Iris pigment epithelial cell (primary cell): ENCODE results near the gene HOXC10.

Source experiments
- DNase-seq: peaks from one replicate; pipeline ENCODE4 v3.0.0-alpha.2; 2011; ENCODE audit warnings: low read depth

The HOXC10 gene

DNA sequence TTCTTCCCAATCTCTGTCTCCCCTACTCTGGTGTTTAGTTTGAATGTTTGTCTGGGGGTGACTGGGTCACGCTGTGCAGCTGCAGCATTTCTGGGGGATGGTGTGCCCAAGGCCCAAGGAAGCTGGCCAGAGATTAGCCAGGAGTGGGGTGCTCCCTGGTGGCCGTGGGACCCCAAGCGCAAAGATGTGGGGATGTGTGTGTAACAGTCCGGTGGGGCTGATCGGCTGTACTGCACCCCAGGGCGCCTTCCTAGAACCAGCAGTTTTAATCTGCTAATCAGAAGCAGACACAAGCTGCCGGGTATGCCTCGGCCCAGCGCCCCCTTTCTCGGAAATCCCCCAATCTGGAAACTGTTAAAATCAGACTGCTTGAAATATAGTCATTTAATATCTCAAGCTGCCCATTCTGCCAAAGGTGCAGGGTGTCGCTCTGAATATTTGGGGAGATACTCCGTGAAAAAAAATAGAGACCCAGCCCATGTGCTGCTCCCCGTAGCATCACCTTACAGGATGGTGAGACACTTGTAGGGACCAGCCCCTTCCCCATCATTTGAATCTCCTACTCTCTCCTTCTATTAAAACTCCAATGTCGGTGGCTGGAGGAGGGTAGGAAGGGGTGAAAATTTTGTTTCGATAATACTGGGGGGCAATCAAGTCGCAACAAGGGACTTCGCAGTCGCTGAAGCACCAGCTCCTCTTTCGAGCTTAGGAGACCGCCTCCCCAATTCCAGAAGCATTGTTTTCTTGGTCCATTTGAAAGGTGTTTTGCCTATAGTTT lies 19.3 kb downstream of the HOXC10 start:
- DNase-seq: no peak

DNA sequence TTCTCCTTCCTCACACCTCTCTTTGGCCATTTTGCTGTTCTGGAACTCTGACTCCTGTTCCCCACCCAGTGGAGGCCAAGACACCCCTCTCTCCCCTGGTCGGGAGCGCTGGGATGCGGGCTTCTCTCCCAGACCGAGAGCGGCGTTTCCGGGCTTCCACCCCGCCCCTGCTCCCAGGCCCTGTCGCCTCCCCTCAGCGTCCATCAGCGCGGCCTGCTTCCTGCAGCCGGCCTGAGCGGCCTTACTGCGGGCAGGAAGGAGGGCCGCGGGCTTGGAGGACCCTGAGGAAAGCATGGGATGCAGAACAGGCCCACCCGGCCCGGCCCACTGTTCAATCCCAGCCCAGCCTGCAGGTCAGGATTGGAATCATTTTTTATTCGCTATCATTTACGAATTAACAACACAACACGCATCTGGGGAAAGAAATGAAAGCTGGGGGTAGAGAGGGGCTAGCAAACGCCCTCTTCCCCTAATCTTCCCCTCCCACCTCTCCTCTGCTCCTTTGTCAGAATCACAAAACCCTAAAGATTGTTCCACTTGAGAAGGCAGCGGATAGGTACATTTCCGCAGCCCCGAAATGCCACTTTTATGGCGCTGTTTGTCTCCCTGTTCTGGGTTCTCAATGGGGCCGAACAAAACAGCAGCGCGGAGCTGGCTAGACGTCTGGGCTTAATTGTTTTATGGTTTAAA lies 20.0 kb downstream of the HOXC10 start:
- DNase-seq: no peak

DNA sequence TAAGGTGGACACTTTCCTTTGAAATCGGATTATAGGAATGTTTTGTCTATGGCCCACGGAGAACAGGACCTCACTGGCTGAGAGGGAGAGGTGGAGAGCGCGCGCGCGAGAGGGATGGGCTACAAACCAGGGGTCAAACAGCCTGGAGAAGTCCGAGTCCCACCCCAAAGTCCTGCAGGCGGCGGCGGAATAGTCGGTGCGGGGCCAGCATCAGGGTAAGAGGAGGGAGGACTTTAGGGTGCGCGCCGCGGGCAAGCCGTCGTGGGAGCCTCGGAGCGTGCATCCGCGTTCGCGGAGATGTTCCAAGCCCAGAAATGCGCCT lies 20.5 kb downstream of the HOXC10 start:
- no peak for DNase-seq

DNA sequence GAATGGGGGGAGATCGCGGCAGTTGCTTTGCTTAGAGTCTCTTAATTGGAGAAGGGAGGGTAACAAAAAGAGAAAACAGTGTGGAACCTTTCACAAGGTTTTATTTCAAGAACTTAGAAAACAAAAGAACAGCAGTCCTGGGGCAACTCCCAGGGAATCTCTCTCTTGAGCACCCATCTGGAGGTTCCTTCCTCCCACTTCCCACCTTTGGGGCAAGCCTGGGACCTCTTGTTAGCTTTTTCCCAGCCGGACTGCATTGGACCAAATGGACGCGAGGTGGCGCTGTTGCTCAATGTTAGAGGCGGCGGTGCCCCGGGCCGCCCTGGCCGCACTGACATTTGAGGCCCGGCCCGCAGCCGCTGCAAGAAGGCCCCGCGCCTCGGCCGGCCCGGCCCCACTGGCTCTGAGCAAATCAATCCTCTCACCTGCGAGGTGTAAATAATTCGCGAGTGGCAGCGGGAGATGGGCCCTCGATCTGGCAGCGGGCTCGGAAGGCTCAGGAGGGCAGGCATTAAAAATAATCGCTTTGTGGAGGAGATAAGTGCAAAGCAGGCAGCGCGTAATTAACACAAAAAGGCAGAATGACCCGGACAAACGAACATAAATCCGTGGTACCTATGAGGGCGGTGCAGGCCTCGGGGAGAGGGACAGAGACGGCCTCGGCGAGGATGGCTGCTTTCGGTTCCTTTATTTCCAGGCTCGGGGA lies 21.1 kb downstream of the HOXC10 start:
- peak; percentile 61 for DNase-seq

DNA sequence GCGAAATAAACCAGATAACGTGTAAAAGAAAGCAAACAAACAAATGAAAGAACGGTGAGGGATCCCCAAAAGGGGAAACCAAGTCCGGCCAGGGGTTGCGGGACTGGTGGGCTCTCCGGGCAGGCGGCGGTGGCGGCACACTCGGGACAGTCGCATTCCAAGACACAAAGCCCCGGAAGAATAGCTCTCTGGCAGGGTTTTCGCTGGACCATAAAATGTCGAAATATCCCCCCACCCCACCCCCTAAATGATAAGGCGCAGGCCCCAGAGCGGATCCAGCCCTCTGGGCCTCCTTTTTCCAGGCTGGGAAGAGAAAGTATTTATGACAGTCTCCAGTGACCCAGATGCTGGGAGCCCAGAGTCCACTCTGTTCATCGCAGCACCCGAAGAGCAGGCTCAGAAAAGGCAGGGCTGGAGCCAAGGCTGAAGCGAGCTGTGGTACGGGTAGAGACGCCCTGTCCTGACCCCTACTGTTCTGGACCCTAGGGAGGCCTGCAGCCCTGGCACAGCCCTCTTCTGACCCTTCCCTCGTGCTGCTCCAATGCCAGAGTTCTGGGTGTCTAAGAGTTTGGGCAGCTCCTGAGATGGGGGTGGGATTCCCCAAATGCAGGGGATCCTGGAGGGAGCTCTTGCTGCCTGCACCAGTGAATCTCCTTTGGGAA lies 21.7 kb downstream of the HOXC10 start:
- no peak for DNase-seq

DNA sequence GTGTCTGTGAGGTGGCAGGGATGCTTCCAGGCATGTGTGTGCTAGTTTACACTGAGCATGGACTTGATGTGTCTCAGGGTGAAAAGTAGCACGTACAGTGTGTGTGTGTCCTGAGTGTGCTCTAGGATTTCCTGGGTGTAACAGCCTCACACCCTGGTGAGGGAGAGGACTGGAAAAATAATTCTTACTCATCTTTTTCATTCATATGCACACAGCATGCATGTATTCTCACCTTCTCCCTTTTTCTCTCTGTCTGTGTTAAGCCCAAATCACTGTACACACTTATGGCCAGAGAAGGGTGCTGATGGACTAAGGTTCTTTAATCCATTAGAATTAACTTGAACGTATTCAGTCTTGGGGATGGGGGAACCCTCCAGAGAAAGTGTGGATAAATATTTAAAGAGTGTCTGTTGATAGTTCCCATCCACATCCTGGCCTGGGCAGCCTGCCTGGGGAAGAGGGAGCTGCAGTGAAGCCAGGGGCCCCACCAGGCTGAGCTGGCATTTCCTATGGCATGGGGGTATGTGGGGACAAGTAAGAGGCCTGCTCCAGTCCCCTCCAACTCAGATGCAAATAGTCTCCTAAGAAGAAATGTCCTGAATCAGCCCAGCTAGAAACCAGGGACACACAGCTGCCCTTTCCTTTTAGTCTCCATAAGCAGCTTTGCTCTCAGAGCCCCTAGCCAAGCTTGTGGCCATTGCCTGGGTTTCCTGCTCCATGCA lies 22.8 kb downstream of the HOXC10 start:
- DNase-seq: no peak

DNA sequence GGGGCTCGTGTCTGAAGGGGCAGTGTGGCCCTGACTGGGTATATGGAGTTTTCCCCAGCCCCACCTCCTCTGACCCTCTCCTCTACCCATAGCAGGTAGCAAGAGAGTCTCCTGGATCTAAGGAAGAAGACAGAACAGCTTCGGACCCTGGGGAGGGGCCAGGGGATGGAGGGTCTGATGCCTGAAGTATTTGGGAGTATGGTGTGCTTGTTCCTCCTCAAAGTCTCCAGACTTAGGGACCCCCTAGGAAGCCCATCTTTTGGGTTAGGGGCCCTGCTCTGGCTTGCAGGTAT lies 23.3 kb downstream of the HOXC10 start:
- DNase-seq: no peak

DNA sequence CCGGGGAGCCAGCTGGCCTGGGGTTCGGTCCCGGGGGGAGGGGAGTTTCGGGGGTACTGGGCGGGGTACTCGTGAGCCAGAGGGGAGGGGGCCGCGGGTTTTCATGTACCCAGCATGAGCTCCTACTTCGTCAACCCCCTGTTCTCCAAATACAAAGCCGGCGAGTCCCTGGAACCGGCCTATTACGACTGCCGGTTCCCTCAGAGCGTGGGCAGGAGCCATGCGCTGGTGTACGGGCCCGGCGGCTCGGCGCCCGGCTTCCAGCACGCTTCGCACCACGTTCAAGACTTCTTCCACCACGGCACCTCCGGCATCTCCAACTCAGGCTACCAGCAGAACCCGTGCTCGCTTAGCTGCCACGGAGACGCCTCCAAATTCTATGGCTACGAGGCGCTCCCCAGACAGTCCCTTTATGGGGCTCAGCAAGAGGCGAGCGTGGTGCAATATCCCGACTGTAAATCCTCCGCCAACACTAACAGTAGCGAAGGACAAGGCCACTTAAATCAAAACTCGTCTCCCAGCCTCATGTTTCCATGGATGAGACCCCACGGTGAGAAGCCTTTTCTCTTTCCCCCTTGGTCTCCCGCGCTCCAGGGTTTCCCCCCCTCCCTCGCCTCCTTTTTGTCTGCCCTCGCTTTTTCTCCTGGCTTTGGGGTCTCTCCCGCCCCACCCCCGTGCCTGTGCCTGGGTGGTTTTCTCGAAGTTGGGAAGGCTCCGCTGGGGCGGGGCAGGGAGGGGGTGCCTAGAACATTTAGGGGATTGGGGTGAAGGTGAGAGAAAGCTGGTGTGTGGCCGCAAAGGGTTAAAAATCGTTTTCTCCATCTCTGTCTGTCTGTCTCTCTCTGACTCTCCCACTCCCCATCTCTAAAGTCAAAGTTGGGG lies 24.5 kb downstream of the HOXC10 start:
- DNase-seq: peak; percentile 17

DNA sequence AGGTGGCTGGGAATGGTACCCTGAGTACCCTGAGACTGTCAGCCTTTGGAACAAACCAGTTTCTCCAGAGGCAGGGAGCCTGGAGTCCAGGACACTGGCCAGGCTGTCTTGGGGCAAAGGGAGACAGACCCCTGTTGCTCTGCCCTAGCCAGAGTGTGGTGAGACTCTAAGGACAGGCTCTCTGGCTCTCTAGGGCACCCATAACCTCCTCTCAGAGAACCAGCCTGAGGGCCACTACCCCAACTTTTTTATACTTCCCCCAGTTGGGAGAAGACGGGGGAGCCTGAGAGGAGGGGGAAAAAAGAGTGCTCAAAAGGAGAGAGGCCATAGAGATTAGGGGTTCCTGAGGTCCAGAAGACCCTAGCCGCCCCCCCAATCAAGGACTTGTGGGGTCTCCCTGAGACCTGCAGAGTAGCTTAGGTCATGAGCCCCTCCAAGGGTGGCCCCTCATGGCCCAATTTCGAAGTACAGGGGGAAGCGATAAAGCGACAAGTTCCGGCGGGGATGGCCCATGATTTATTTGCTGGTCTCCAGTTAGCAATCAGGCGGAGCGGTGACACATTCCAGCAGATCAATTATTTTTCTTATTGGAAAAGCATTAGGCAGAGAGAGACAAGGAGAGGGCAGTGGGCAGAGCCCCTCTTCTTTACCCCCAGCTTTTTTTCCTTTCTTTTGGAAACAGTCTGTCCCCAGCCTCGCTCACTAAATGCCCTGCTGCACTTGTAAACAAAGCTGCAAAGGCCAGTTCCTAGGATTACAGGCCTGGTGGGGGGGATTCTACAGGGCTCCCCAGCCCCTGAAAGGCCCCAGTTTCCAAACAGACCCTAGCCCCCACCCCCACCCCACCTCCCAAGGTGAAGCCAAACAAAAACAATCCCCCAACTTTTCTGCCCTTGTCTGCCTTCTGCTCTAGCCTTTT lies 25.4 kb downstream of the HOXC10 start:
- no peak for DNase-seq

DNA sequence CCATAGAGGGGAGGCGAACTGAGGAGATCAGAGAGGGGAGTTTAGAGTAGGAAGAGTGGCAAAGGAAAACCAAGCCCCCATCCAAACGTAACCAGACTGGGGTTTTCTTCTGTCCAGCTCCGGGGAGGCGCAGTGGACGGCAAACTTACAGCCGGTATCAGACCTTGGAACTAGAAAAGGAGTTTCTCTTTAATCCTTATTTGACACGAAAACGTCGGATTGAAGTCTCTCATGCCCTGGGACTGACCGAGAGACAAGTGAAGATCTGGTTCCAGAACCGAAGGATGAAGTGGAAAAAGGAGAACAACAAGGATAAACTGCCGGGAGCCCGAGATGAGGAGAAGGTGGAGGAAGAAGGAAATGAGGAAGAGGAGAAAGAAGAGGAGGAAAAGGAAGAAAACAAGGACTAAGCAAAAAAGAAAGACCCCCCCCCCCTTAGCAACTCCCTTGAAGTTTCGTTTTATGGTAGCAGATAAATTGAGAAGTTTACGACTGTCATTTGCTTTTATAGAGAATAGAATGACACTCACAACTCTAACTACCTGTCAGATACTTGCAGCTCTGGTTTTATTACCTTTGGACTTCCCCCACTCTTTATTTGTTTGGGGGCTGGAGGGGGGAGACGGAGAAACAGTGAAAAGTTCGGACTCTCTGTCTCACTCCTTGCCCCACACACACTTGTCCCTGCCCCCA lies 26.2 kb downstream of the HOXC10 start:
- DNase-seq: no peak

DNA sequence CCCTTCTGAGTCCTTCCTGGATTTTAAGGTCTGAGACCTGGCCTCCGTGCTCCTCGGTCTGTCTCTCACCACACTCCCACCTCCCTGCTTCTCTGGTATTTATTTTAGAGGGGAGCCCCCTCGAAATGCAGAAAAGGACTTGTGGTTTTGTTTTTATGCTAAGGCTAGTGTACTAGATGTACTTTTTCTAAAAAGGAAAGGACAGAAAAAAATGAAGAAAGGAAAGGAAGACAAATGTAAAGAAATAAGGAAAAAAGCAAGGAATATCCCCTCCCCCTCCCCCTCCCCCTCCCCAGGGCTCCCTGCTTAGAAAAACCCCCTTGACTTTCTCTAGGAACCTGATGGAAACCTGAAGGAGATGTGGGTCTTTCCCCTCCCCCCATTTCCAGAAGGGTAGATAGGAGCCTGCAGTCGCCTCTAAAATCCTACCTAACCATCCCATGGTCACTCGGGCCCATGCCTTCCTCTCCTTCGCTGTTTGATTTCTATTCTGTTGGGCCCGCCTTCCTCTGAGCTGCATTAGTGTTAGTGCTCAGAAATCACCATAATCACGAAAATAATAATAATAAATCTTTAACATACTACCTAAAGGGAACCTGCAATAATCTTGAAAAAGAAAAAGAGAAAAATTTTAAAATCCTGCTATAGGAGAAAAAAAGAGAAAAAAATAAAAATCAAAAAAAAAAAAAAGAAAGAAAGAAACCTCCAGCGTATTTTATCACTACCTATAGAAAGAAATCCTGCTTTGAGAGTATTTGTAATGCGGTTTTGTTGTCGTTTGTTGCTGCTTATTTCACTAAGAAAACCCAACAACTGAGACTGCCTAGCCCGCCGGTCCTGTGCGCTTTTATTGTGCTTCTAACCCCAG lies 27.0 kb downstream of the HOXC10 start:
- no peak for DNase-seq

DNA sequence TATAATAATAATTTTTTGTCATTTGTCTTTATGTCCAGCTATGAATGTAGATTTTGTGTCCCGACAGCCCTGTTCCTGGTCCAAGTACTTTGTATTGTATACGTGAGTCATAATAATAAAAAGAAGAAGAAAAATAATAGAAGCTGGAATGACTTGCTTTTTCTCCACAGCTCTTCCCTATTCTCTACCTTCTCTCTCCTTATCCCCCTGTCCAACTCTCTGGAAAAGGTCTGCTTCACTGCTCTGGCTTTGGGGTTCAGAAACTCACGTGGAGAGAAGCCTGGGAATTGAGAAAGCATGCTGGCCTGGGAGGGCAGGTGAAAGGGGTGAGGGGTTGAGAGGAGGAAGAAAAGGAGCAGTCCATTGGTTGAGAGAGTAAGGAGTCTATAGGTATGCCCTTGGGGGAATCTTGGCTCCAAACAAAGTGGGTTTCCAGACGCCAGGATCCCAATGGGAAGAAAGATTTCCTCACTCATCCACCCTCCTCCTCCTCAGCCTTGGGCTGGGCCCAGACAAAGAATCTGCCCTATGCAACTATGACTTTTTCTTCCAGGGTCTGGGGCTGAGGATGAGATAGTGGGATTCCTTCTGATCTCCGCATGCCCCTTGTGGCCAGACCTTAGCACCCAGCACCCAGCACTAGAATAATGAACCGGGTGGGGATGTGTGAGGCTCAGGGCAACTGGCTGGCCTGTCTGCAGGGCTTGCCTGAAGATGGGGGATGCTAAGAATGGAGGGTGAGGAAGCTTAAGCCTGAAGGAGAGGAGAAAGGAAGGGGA lies 27.9 kb downstream of the HOXC10 start:
- DNase-seq: no peak

DNA sequence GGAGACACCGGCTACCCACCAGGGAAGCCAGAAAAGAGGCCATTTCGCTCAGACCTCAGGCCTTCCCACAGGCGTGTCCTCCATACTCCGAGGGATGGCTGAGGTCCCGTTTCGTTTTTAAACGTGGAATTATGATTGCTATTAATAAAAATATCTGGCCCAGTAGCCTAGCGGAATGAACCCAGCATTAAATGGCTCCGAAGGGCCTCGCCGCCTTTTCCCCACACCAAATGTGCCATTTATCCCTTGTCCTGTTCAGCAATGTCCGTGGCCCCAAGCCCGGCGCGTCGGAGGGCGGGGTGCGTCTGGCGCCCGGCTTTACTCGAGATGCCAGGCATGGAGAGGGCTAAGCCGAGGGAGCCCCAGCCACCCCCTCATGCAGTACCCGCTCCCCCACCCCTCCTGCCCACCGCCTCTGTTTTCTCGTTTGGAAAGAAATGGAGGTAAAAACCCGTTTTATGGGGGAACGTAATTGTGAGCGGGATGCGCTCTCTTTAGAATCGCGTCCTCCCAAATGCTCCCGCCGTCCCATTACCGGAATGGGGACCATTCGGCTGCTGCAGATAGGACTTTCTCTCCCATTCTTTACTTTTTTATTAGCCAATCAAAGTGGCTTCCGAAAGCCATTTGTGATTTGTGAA lies 29.6 kb downstream of the HOXC10 start:
- no peak for DNase-seq

DNA sequence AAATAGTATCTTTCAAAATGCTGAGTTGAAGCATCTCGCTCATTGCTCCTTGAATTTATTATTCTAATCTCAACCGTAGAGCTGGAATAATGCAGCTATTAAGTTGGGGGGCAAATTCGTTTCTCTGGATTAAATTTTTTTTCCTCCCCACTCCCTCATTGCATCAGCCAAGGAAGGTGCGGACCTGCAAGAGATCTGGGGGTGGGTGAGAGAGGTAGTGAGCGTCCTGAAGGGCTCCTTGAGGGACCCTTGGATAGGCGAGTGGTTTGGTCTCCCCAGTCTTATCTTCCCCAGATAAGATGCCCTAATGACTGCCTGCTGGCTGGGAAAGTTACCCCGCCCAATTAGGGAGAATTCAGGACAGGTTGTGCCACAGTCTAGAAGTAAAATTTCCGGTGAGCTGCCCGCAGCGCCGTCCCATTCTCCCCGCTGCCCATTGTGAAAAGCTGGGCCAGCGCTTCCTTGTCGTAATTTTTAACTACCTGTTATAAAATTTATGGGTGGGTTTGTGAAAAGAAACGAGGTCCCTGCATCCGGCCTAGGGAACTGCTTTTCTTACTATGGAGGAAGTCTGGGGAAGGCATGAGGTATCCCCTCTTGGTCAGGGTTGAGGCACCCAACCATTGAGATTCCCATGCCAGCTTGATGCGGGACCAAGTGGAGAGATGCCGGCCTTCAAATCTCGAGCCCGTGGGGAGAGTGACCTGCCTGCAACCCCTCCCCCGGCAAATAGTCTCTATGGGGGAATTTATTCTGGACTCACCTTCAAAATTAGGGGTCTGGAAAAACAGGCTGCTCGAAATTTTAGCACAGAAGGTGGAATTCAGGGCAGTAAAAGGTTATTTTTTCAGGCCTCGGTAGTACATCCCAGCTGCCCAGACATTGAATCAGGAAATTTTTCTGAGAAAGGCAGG lies 30.3 kb downstream of the HOXC10 start:
- DNase-seq: no peak

DNA sequence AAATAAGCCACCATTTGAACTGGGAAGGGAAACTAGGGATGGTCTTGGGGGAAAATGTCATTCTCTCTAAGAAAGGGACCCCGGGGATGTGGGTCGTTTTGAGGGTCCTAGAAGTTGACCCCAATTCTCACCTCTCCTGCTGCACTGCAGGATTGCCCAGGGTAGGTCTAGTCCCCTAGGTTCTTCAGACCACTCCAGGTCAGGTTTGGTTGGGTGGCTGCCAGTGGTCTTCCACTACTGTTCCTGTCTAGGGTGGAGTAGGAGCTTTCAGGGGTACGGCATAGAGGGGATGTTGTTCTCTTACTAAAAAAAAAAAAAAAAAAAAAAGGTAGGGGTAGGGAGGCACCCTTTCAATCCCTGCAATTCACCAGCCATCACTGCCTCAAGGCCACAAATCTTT lies 31.1 kb downstream of the HOXC10 start:
- no peak for DNase-seq

DNA sequence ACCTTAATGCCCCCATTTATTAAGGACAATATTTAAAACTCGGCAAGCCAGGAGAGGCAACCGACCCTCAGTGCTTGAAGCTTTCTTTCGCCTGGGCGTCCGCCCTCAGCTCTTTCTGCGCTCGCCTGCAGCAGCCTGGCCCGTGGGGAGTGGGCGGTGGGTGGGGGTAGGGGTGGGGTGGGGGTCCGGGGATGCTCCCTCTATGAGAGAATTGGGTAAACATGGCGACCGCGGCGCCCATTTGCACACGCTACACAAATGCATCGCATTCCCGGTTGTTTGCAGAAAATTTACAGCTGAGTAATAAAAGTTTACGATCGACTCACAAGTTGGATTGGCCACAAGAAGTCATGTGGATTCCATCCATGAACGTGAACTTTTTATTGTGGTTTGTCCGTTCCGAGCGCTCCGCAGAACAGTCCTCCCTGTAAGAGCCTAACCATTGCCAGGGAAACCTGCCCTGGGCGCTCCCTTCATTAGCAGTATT lies 31.6 kb downstream of the HOXC10 start:
- DNase-seq: no peak
